Hair follicular keratinocyte (primary cell): ENCODE measurements around the gene BAIAP2L1. TPM values are rescaled to one million over a fixed set of nuclear protein-coding genes. Genes with fewer than 3 reads are reported as not detected.

ENCODE experiments used
- total RNA-seq: library from RNA; depleted of rRNA; stranded (reverse); fragments of >200 nt; gene quantifications from 2 replicates; pipeline ENCODE4 v1.2.3, GENCODE V29; 2015

BAIAP2L1 gene
- total RNA-seq, result 27.5 and 34.1 TPM in 2 replicates

GRCh38 chr7:98400542-98401340, at the start of gene BAIAP2L1:
Gene BAIAP2L1 (minus strand): TSS chr7:98401090. CDS start chr7:98400852, 238 bp downstream.

GRCh38 chr7:98280791-98281756, 119.8 kb downstream of the BAIAP2L1 start, which contains the start of gene BRI3:
Gene BRI3 (plus strand): TSS chr7:98281686. CDS start chr7:98281796, 110 bp downstream.

GRCh38 chr7:98251601-98252424, 149.1 kb downstream of the BAIAP2L1 start, which contains the start of gene TECPR1:
Gene TECPR1 (minus strand): TSS chr7:98252232. CDS start chr7:98246146, 6,086 bp downstream.

Other genes starting within 250 kb of the BAIAP2L1 start
- 1.2 and 3.3 TPM in 2 replicates for gene BHLHA15, start 189.7 kb downstream of the BAIAP2L1 start, total RNA-seq
- 8.1 and 37.4 TPM in 2 replicates for gene TECPR1, start 148.9 kb downstream of the BAIAP2L1 start, total RNA-seq
- gene BRI3, start 119.4 kb downstream of the BAIAP2L1 start, total RNA-seq, result 21.0 and 33.1 TPM in 2 replicates
- 0.47 and 3.6 TPM in 2 replicates for gene NPTX2, start 216.2 kb upstream of the BAIAP2L1 start, total RNA-seq